Sigmoid colon (tissue), 7 donors: ENCODE results near the gene PODXL2. TPM values are rescaled to one million over a fixed set of nuclear protein-coding genes. Genes with fewer than 3 reads are reported as not detected.

Experiments
- DNase-seq: peaks from one replicate; pipeline ENCODE4 v3.0.0-alpha.2; 2019
- H3K27ac ChIP-seq, 4 donors: fragments of 200-600 bp; sonication (generic); one replicate each; pipeline ENCODE4 v1.5.1; 2016 to 2019; ENCODE audit warnings: mild to moderate bottlenecking in 1 of 4
- H3K27me3 ChIP-seq, 3 donors: fragments of 200-600 bp; sonication (generic); one replicate each; pipeline ENCODE4 v1.5.1; 2019; ENCODE audit warnings: mild to moderate bottlenecking in 1 of 3
- H3K36me3 ChIP-seq, 4 donors: fragments of 200-600 bp; sonication (generic); one replicate each; pipeline ENCODE4 v1.5.1; 2016 to 2019
- H3K4me1 ChIP-seq, 4 donors: fragments of 200-600 bp; sonication (generic); one replicate each; pipeline ENCODE4 v1.5.1; 2017 to 2019
- H3K4me3 ChIP-seq, 4 donors: fragments of 200-600 bp; sonication (generic); one replicate each; pipeline ENCODE4 v1.5.1; 2017 to 2019; ENCODE audit warnings: mild to moderate bottlenecking in 2 of 4, moderate library complexity in 1 of 4
- H3K9me3 ChIP-seq, 4 donors: fragments of 200-600 bp in 3 of 4; sonication (generic) in 3 of 4; one replicate each; pipeline versions ENCODE4 v1.5.1 to v1.6.1; 2013 to 2019
- CTCF ChIP-seq, 4 experiments: fragments of 450-650 bp in 3 of 4; fragments of 200-600 bp in 1 of 4; IDR thresholded peaks; one replicate each; pipeline ENCODE4 v1.5.1; 2016 to 2019; ENCODE audit warnings: antibody characterized with exemption in 4 of 4, mild to moderate bottlenecking in 3 of 4, moderate library complexity in 2 of 4
- EP300 ChIP-seq, 4 donors: sonication (generic); formaldehyde crosslinking; IDR thresholded peaks; one replicate each; pipeline ENCODE4 v1.6.1; 2017; ENCODE audit warnings: antibody characterized with exemption in 4 of 4
- POLR2A ChIP-seq, 2 donors: fragments of 450-650 bp; IDR thresholded peaks; one replicate each; pipeline ENCODE4 v1.6.1; 2016; ENCODE audit warnings: antibody characterized with exemption in 2 of 2, mild to moderate bottlenecking in 2 of 2, moderate library complexity in 2 of 2
- POLR2AphosphoS5 ChIP-seq, 4 donors: sonication (generic); formaldehyde crosslinking; IDR thresholded peaks; one replicate each; pipeline ENCODE4 v1.6.1; 2017; ENCODE audit warnings: antibody characterized with exemption in 4 of 4
- WGBS, 2 donors: extraction: QIAGEN DNeasy Blood & Tissue Kit; methylation state at CpG; one replicate each; pipeline ENCODE4 v1.1.7; 2013; 5-methylcytosine and 5-hydroxymethylcytosine counted together
- intact Hi-C: fragments of 100-400 bp; cut with DNase I; formaldehyde crosslinking; loops from one replicate; pipeline ENCODE4 v1.15.1; 2023
- polyA plus RNA-seq, 3 donors: library from polyadenylated mRNA; stranded (reverse); fragments of 200-250 nt; gene quantifications; one replicate each; pipeline ENCODE4 v1.2.3, GENCODE V29; 2013
- total RNA-seq, 4 donors: library from RNA; depleted of rRNA; stranded (reverse); fragments of >200 nt; gene quantifications; one replicate each; pipeline ENCODE4 v1.1.0, GENCODE V29; 2016
- donor health status: healthy with polysubstance abuse.
- donor health status: Bipolar disorder and iron deficiency.
- donor health status: healthy.

PODXL2 gene
- total and polyA plus RNA-seq, 7 donors: 2.0 to 16.7 (median 2.8) TPM

GRCh38 chr3:127669541-127670228 lies 40.7 kb downstream of the PODXL2 start:
- Histone ChIP-seq H3K27me3 (no peaks in the 10 kb centered on the region), H3K36me3 (peaks cover 0 to 4% (median 0%) of the 10 kb centered on the region in 4 donors), H3K27ac (no peak overlapping the region), H3K4me1 (peaks cover 0 to 27% (median 23%) of the 10 kb centered on the region in 4 donors), H3K9me3 (no peaks in the 10 kb centered on the region), H3K4me3 (no peak overlapping the region)
- intact Hi-C loops: loop anchor here (5.0 kb wide), 3 partner anchors 72 to 383 kb away; partner anchors contain the start of genes MCM2, MGLL and SEC61A1
- DNase-seq: peak; percentile 52
- TF ChIP-seq CTCF (IDR thresholded peaks at IDR 0.05) (no peak), POLR2AphosphoS5 (IDR thresholded peaks at IDR 0.05) (no peak), POLR2A (IDR thresholded peaks at IDR 0.05) (no peak), EP300 (IDR thresholded peaks at IDR 0.05) (no peak)
- 93 to 95% methylated on average over 14 of the region's 14 CpGs for WGBS, 2 donors

DNA sequence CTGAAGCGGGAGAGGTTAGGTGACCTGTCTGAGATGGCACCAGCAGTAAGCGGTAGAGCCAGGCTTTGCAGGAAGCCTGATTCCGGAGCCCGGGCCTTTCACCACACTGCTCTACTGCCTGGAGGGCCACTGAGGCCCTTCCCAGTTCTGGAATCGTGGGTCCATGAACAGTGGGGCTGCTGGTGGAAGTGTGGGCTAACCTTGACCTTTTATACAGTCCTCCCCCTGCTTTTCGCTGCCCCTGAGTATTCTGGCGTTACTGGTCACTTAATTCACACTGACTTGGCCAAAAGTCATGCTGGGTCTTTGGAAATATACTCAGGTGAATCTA lies 41.2 kb downstream of the PODXL2 start:
- H3K27me3 ChIP-seq: no peaks in the 10 kb centered on the region
- no peak overlapping the region for H3K27ac ChIP-seq
- H3K36me3 ChIP-seq: peaks cover 0 to 8% (median 0%) of the 10 kb centered on the region in 4 donors
- H3K4me3 ChIP-seq: no peak overlapping the region
- intact Hi-C loops: loop anchor here (5.0 kb wide), 3 partner anchors 73 to 382 kb away; partner anchors contain the start of genes MCM2, MGLL and SEC61A1
- WGBS, 2 donors: 93 to 97% methylated on average over 7 of the region's 7 CpGs
- H3K9me3 ChIP-seq: no peaks in the 10 kb centered on the region
- H3K4me1 ChIP-seq: peaks cover 0 to 30% (median 24%) of the 10 kb centered on the region in 4 donors
- TF ChIP-seq POLR2A (IDR thresholded peaks at IDR 0.05): no peak
- TF ChIP-seq CTCF (IDR thresholded peaks at IDR 0.05): no peak
- no peak for TF ChIP-seq POLR2AphosphoS5 (IDR thresholded peaks at IDR 0.05)
- no peak for TF ChIP-seq EP300 (IDR thresholded peaks at IDR 0.05)
- DNase-seq: no peak

DNA sequence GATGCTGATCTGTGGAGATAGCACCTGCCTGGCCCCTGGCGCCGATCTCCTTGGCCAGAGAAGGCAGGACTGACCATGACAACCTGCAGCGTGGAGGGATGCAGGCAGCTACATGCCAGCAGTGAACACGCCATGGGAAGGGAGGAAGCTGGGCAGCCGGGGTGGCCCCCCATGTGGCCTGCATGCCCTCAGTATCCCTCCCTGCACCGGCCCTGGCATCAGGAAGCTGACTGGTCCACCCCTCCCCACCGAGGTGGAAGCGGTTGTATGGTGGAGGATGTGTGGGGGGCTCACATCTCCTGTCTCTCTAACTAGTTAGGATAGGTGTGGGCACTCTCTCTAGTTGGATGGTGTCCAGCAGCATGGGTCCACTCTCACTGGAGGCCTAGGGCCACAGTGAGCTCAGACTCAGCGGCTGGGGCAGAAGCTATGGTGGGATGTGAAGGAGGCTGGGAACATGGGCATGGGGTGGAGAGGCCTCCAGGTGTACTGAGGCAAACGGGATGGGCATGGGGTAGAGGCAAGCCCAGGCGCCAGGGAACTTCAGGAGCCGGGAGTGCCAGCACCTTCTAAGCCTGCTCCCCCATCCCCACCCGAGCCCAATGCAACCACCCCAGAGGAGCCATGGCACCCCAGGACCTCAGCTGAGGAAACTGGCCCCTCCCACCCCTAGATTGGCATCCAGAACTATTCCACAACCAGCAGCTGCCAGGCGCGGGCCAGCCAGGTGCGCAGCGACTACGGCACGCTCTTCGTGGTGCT lies 42.0 kb downstream of the PODXL2 start:
- intact Hi-C loops: loop anchor here (5.0 kb wide), 3 partner anchors 74 to 381 kb away; partner anchors contain the start of genes MCM2, MGLL and SEC61A1
- TF ChIP-seq CTCF (IDR thresholded peaks at IDR 0.05) (no peak), EP300 (IDR thresholded peaks at IDR 0.05) (no peak), POLR2A (IDR thresholded peaks at IDR 0.05) (no peak), POLR2AphosphoS5 (IDR thresholded peaks at IDR 0.05) (no peak)
- H3K27ac ChIP-seq: no peak overlapping the region
- no peaks in the 10 kb centered on the region for H3K9me3 ChIP-seq
- peak; percentile 64 for DNase-seq
- H3K27me3 ChIP-seq: no peaks in the 10 kb centered on the region
- peaks cover 0 to 13% (median 0%) of the 10 kb centered on the region in 4 donors for H3K36me3 ChIP-seq
- no peak overlapping the region for H3K4me3 ChIP-seq
- peaks cover 0 to 32% (median 27%) of the 10 kb centered on the region in 4 donors for H3K4me1 ChIP-seq
- WGBS, 2 donors: 94% methylated on average over 20 of the region's 20 CpGs

GRCh38 chr3:127671523-127672428 lies 42.8 kb downstream of the PODXL2 start:
- no peaks in the 10 kb centered on the region for H3K9me3 ChIP-seq
- intact Hi-C loops: loop anchor here (5.0 kb wide), 3 partner anchors 74 to 381 kb away; partner anchors contain the start of genes MCM2, MGLL and SEC61A1
- H3K27me3 ChIP-seq: no peaks in the 10 kb centered on the region
- DNase-seq: peak; percentile 69
- TF ChIP-seq POLR2A (IDR thresholded peaks at IDR 0.05) (no peak), EP300 (IDR thresholded peaks at IDR 0.05) (no peak), CTCF (IDR thresholded peaks at IDR 0.05) (no peak), POLR2AphosphoS5 (IDR thresholded peaks at IDR 0.05) (no peak)
- WGBS, 2 donors: 16 to 20% methylated on average over 44 of the region's 44 CpGs
- H3K4me1 ChIP-seq: peaks cover 0 to 34% (median 27%) of the 10 kb centered on the region in 4 donors
- H3K4me3 ChIP-seq: peak overlapping the region; percentile 81 to 100 (median 90)
- peaks cover 0 to 21% (median 3%) of the 10 kb centered on the region in 4 donors for H3K36me3 ChIP-seq
- peak overlapping the region; percentile 89 to 93 (median 92) for H3K27ac ChIP-seq
